Stimulated activated CD4-positive, alpha-beta T cell treated with anti-CD3 and anti-CD28 coated beads, Interleukin-1b, Interleukin-23, amount 100 ng/mL, for 24 hours (primary cell): Measurements from ENCODE around the gene ENOPH1.

ENCODE experiments used
- DNase-seq, 4 experiments: peaks; one replicate each; pipeline ENCODE4 v3.0.0-alpha.2; 2020; ENCODE audit warnings: low read depth in 4 of 4, low spot score in 1 of 4

Gene ENOPH1

DNA sequence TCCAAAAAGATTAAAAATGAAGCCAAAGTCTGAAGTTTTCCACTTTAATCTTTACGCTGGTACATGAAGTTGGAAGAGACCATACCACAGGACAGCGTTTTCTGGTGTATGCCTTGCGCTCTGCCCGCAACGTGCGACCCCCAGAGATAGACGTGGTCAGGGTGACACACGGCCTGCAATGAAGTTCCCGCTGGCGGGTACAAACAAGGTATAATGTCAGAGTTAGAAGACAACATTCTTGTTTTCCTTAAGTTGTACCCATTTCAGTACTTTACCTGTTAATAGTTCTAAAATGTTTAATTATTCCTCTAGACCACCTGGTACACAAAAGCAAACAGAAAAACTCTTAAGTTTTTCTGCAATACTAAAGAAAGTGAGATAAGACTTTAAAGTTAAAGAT is 4.9 kb upstream of the ENOPH1 start:
- DNase-seq, result no peak

DNA sequence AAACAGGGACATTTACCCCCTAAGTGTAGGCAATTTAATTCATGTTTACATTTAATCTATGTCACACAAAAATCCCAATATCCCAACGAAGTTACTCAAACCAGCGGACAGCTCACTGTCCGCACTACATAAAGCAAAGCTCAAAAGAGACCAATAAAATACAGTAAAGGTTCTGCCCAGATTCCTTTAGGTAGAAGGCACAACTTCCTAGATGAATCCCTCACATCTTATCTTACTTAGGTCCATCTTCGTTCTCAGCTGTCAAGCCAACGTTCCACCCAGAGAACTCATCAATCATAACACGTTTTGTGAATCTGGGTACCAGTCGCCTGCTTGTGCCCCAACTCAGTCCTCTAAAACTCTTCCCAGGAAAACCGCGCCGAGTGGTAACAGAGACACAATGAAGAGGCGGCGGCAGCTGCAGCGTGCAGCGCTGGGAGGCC is 1.8 kb upstream of the ENOPH1 start:
- no peak for DNase-seq

DNA sequence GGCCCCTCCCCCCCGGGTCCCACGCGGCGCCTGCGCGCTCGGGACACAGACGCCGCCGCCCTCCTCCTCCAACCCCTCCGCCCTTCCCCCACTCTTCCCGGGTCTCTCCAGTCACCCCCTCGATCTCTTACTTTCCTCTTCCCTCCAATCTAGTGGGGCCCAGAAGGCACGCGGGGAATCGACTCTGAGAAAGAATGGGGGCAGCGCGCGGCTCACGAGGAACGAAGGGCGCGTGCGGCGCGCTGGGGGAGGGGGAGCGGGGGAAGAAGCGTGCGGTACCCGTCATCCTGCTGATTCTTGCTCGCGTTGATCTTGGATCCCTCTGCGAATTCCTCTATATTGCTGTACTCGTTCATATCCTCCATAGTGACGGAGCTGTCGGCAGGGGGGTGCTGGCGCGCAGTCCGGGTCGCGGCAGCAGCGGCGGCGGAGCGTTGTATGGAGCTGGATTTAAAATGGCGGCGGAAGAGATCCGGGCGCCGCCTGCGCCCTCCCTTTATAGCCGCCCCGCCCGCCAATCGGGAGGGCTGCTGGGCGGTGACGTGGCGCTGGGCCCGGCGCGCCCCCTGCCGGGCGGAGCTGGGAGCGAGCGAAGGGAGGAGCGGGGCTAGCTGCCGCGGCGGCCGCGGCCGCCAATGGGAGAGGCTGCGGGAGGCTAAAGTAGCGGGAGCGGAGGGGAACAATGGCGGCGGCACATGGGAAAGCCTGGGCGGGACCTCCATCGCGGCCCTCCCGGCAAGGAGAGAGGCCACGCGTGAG is 1.2 kb upstream of the ENOPH1 start:
- DNase-seq, result peak; percentile 72 to 93 (median 86)

DNA sequence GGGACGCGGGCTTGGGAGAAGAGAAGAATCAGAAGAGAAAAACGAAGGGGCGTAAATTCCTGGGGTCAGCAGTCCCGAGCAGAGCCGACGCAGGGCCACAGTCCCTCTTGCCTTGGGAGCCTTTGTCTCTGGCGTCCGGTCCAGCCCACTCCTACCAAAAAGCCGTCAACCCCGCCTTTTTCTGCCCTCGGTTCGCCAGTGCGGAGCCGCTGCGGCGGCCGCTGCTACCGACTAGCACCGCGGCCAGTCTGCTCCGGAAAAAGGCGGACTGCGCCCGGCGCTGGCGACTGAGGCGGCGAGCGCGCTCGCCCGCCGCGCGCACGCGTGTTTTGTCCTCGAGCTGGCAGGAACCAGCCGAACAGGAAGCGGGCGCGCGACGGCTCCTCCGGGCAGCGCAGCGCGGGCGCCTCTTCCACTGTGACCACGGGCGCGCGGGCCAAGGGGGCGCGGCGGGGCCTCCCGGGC is 630 bp upstream of the ENOPH1 start:
- no peak for DNase-seq

DNA sequence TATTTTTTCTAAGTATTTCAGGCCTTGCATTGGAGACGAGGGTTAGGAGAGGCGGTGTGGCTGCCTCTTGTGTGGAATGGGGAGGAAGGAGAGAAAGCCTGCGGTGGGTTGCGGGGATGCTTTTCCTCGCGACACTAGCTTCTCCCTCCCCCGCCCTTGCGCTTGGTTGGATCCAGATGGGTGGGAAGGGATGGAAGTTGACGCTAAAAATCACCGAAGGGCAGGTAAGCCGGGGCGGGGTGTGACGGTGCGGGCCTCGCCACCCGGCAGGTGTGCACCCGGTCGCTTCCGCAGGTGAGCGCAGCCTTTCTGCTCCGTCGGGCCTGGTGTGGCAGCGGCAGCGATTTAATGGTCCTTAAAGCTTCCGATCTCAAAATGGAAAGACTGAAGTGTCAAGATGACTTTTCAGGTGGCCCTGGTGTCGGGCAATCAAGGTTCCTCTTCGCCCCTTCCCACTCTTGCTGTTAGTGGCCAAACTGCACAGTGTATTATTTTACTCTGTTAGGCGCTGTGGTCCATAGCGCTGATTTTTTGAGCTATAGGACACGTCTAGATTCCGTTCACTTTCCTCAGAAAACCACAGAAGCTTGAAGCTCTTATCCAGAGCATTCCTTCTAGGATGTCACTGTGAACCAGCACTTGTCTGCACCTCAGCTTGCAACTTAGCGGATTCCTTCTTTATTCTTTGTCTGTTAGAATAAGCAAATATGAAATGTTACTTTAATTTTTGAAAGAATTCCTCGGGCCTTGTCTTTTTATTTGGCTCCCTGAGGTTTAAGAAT is 765 bp downstream of the ENOPH1 start:
- peak in 3 of 4 experiments; percentile 4 to 25 (median 20) for DNase-seq

DNA sequence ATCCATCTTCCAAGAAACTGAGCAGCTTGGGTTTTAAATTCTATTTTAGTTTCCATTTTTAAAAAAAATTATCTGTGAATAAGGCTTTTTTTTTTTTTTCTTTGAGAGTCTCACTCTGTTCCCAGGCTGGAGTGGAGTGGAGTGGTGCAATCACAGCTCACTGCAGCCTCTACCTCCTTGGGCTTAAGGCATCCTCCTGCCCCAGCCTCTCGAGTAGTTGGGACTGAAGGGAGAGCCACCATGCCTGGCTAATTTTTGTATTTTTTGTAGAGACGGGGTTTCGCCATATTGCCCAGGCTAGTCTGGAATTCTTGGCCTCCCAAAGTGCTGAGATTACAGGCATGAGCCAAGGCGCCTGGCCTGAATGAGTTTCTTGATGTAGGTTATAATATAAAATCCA is 1.4 kb downstream of the ENOPH1 start:
- DNase-seq, result no peak

DNA sequence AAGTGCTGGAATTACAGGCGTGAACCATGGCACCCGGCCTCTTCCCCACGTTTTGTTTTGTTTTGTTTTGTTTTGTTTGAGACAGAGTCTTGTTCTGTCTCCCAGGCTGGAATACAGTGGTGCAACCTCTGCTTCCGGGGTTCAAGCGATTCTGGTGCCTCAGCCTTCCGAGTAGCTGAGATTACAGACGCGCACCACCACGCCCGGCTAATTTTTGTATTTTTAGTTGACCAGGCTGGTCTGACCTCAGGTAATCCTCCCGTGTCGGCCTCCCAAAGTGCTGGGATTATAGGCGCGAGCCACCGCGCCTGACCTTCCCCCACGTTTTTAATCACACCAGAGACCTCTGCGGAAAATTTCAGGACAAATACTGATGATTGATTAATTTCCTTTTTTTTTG is 2.2 kb downstream of the ENOPH1 start:
- DNase-seq, result no peak

DNA sequence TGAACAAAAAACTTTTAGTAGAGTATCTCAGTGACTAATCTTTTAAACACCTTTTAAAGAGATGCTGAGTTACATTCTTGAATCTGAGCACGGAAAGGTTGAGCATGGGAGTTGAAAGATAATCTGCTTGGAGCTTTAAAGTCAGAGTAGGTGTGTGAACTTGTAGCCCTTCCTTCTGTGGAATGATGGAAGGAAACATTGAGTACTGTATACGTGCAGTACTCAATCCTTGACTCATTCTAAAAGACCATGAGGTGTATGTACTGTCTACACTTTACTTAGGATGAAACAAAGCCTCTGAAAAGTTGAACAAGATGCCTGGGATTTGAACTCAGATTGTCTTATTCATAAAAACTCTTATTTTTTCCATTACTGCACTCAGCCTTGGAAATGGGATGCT is 3.4 kb downstream of the ENOPH1 start:
- DNase-seq, result no peak

DNA sequence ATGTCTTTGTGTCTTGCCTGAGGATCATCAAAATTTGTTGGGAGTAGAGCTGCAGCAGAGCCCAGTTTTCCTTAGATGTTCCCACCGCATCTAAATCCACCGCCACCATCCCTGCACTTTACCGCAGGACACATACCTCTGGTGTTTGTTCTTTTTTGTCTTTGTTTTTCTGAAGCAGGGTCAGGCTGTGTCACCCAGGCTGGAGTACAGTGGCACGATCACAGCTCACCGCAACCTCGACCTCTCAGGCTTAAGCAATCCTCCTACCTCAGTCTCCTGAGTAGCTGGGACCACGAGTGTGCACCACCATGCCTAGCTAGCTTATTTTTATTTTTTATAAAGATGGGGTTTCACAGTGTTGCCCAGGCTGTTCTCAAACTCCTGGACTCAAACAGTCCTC is 4.6 kb downstream of the ENOPH1 start:
- DNase-seq, result no peak

DNA sequence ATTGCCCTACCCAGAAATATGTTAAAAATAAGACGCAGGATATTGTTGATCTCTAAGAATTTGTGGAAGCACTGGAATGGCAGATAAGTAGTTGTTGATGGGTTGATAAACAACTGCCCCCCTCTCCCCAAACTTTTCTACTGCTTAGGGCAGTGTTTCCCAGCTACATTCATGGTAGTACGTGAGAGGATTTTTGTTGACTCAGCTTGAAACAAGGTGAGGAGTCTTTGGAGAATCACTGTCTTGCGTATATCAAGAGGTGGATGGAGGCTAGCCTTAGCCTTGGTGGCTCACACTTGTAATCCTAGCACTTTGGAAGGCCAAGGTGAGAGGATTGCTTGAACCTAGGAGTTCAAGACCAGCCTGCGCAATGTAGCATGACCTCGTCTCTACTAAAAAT is 5.7 kb downstream of the ENOPH1 start:
- no peak for DNase-seq

DNA sequence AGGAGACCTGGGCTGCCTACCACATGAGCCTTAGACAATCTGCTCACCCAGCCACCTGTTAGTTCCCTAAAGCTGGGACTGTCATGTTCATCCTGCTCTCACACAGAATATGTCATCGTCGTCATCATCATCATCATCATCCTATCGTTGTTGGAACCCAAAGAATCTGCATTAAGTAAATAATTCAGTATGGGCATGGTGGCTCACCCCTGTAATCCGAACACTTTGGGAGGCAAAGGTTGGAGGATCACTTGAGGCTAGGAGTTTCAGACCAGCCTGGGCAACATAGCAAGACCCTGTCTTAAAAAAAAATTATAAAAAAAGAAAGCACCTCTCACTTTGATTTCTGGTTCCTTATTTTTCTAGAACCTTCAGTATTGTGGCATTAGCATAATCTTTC is 6.4 kb downstream of the ENOPH1 start:
- no peak for DNase-seq

DNA sequence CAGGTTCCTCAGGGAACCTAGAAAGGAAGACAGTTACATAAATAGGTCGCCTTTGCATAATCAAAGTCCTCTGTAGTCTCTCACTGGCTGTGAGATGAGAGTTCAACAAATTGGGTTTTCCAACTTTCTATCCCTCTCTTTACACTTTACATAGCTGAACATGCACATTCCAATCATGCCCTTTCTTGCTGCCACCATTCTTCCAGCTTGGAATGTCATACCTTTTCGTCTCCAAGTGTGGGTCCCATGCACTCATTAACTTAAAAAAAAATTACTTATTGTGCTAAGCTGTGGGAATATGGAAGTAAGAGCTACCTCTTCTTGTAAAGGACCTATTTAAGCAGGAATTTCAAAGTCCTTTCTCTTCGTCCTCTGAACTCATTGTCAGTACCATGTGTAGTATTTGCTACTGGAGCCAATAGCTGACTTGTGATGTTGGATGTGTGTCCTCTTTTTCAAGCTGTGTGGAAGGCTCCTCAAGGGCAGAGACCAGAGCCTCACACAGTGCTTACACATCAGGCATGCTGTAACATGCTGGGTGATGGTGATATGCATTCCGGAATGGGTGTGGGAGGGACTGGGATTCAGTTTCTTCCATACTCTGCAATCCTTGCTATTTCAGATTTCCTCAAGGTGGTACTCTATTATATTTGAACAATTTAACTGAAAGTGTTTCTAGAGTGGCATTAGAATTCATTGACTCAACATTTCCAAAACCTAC is 7.1 kb downstream of the ENOPH1 start:
- no peak for DNase-seq

DNA sequence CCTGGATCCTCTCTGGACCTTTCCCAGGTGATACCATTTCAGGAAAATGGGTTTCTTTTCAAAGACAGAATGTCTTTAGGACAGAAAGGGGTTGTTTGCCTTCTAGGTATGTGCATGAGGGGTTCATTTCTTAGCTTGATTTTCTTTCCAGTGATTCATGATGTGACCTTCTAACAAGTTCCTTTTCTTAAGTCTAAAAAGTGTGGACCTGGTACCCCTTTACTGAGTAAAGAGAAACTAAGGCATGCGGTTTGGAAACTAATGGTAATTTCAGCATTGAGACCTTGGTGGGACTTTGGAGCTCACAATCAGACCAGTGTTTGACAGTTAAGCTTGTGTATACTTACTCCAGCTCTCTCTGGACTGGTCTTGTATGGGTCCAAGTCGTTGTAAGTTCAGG is 8.7 kb downstream of the ENOPH1 start:
- no peak for DNase-seq

DNA sequence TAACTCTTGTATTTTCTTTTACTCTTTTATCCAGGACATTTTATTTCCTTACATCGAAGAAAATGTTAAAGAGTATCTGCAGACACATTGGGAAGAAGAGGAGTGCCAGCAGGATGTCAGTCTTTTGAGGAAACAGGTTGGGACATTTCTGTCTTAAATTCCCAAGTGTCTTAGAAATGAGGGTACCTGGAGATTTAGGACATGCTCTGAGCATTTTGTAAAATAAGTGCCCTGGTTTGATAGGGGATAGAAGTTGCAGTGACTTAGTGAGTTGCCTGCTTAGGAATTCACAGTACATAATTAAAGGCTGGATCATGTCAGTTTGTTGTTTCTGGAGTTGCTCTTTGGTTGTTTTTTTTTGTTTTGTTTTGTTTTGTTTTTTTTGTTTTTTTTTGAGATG is 17.5 kb downstream of the ENOPH1 start:
- DNase-seq, result no peak

DNA sequence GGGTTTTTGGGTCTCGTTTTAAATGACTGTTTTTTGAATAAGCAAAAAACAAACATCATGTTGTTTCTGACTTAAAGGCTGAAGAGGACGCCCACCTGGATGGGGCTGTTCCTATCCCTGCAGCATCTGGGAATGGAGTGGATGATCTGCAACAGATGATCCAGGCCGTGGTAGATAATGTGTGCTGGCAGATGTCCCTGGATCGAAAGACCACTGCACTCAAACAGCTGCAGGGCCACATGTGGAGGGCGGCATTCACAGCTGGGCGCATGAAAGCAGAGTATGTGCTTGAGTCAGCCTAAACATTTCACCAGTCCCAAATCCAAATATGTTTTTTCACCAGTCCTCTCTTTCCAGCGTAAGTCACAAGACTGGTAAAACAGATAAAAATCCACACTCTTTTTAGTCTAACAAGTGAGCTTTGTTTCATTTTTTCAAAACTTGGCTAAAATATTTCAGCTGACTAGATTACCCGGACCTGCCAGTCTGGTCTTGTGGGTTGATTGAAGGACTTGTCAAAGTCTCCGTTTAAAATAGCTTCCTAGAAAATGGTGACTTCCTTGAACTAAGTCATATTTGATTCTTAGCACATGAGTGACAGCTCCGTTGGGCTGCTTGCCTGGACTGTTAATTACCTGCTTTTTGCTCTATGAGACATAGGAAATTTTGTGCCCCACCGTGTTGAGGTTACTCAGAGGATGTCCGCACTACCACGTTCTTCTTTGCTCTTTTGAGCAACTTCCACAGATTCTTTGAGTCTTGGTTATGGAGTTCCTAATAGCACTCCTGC is 20.8 kb downstream of the ENOPH1 start:
- DNase-seq, result no peak

DNA sequence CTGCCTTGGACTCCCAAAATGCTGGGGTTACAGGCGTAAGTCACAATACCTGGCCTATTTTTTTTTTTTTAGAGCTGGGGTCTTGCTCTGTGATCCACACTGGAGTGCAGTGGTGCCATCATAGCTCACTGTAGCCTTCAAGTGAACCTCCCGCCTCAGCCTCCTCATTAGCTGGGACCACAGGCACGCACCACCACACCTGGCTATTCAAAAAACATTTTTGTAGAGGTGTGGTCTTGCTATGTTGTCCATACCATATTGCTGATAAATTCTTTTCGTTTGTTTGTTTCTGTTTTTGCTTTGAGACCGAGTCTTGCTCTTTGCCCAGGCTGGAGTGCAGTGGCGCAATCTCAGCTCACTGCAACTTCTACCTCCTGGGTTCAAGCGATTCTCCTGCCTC is 21.6 kb downstream of the ENOPH1 start:
- DNase-seq, result no peak

DNA sequence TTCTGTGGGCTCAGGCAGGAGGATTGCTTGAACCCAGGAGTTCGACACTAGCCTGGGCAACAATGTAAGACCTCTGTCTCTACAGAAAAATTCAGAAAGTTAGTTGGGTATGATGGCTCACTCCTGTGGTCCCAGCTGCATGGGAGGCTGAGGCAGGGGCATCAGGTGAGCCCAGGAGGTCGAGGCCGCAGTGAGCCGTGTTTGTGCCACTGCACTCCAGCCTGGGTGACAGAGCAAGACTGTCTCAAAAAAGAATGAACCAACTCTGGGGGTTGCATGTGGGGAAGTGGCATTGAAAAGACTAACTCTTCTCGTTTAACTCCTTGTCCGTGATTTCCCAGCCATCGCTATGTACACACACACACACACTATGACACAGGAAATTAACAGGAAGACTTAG is 26.9 kb downstream of the ENOPH1 start:
- no peak for DNase-seq

DNA sequence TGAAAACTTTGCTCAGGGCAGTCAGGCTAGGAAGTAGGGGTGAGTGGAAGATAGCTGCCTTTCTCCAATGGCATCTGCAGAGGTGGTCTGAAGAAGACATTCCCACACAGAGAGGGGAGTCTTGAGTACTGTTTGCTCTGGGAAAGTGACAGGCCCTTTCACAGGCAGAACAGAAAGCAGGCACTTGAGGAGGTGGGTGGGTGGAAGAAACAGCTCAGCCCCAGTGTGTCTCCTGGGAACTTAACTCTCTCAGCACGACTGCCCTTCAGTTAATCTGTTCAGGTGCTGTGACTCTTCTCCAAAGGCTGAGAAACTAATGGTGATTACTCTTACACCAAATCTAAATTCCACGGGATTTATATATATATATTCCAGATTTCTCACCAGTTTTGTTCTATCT is 28.3 kb downstream of the ENOPH1 start:
- no peak for DNase-seq

DNA sequence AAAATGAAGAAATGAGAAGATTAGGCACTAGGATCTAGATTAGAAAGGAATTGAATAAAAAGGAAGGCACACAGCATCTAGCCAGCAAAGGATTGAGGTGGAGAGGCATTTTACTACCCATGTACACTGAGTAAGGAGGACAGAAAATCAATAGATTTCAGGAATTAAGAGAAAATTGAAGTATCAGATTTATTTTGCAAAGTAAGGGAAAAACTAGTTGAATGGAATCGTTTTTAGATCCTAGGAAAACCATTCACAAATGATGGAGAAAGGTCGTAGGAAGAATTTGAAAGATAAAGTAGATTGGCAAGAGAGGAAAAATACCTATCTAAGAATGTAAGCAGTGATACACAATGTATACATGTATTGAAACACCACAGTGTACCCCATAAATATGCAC is 31.3 kb downstream of the ENOPH1 start:
- no peak for DNase-seq

DNA sequence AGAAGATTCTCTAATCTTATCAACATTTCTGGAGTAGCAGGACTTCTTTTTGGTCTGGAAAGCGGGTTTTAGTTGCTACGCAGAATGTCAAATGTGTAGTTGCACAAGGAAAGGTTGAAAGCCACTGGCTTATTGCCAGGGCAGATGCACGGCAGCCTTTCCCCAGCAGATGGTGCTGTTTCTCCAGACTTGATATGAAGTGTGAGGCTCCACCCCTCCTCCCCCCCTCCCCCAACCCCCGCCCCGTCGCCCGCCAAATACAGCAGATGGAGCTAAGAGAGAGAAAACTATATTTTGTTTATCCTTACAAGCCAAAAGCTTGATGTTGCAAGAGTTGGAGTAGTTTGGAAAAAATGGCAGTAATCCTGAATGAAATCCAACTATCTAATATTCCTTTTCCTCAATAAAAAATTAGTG is 32.0 kb downstream of the ENOPH1 start:
- DNase-seq, result peak; percentile 68 to 79 (median 74)

DNA sequence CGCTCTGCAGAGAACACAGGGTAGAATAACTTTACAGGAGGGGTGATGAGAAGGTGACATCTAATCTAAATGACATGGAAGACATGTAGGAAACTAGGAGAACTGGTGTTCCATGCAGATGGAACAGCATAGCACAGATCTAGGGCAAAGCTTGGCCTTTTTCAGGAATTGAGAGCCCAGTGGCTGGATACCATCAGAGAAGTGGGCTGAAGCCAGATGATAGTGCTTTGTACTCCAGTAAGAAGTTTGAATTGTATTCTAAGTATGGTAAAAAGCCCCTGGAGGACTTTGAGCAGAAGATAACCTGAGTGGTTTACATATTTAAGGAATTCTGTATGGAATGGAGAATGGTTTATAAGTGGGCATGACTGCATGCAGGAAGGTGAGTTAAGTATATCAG is 32.8 kb downstream of the ENOPH1 start:
- no peak for DNase-seq
